ENCODE measurements around the gene SLN. TPM values are rescaled to one million over a fixed set of nuclear protein-coding genes. Genes with fewer than 3 reads are reported as not detected.
"Not testable (repeated sequence)": the region's sequence is repeated elsewhere in the genome, so short reads cannot be mapped to it uniquely, and the experiment has no call there.

SLN gene
- 64.0 TPM for total RNA-seq
- long read RNA-seq, transcript SLN-201 (2 exons, 722 nt), result major isoform, 22 of 23 reads
- long read RNA-seq, partial matches to known transcripts, result 0 of 23 reads
- long read RNA-seq, other reads (novel, unspliced or antisense), result 1 of 23 reads

DNA sequence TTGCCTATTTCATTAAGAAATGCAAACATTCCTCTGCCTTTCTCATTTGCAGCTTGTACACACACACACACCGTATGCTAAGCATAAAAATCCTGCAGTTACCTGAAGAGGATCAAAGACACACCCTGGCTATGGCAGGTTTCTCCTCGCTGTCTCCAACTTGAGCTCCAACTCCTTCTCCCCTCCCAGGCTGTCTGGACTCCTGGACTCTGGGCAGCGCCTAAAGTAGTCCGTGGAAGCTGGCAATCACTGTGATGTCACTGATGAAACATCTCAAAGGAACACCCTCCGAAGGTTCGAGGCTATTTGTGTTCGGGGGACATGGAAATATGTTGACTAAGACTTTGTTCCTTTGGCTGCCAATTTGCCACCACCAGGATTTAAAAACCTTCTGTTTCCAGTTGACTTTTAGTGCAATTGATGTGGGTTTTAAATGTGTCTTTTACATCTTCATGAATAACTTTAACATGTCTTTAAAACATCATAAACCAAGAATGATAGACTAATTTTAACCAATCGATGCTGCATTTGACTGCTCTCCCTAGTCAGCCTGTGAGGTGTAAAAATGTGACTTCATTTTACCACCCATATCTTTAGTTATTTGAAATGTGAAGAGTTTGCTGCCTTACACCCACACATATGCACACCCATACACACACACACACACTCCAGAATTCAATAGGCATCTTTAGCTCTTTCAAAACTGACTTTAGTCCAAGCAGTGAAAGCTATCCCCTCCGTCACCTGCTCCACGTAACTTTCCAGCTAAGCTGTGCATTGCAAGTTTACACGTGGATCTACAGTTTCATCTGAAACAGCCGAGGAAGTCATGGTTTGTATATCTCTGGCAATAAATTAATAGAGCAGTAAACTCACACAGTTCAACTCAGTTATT lies at the start of gene SLN:
TSS of gene SLN (minus strand) at position 196 of the 895 bp plus-strand sequence.
- Histone ChIP-seq H3K4me3 (no peak within 1 kb of the TSS), H3K27ac (replicated peaks) (no peak within 1 kb of the TSS), H3K27me3 (ENCODE audit: low read depth) (peaks cover 71% of the 10 kb centered on the region), H3K4me1 (peaks cover 7% of the 10 kb centered on the region), H3K36me3 (no peaks in the 10 kb centered on the region), H3K9me3 (replicated peaks) (no peaks in the 10 kb centered on the region)
- TF ChIP-seq, protein P1, sequence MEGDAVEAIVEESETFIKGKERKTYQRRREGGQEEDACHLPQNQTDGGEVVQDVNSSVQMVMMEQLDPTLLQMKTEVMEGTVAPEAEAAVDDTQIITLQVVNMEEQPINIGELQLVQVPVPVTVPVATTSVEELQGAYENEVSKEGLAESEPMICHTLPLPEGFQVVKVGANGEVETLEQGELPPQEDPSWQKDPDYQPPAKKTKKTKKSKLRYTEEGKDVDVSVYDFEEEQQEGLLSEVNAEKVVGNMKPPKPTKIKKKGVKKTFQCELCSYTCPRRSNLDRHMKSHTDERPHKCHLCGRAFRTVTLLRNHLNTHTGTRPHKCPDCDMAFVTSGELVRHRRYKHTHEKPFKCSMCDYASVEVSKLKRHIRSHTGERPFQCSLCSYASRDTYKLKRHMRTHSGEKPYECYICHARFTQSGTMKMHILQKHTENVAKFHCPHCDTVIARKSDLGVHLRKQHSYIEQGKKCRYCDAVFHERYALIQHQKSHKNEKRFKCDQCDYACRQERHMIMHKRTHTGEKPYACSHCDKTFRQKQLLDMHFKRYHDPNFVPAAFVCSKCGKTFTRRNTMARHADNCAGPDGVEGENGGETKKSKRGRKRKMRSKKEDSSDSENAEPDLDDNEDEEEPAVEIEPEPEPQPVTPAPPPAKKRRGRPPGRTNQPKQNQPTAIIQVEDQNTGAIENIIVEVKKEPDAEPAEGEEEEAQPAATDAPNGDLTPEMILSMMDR (IDR thresholded peaks at IDR 0.05; ENCODE audit: borderline replicate concordance), result no peak
- no peak for DNase-seq
- intact Hi-C loops (cut with micrococcal nuclease), result no loop called here

DNA sequence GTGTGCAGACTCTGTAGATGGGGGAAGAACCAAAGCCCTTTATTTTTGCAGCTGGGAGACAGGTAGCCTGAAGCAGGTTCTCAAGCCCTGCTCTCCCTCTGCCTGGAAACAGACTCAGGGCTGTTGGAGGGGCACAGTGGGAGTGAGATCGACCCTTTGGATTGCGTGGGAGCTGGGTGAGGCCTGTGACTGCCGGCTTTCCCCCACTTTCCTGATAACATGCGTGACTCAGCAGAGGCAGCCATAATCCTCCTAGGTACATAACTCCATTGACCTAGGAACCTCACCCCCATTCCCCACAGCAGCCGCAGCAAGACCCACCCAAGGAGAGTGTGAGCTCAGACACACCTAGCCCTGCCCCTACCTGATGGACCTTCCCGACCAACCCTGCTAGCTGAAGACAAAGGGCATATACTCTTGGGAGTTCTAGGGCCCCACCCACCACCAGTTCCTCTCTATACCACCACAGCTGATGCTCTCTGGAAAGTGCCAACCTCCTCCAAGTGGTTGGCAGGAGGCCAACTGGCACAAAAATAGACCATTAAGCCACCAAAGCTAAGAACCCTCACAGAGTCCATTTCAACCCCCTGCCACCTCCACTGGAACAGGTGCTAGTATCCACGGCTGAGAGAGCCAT lies 47.0 kb upstream of the SLN start:
- H3K9me3 ChIP-seq (replicated peaks); H3K4me1 ChIP-seq; H3K4me3 ChIP-seq; intact Hi-C loops (cut with micrococcal nuclease); H3K36me3 ChIP-seq; H3K27ac ChIP-seq (replicated peaks); DNase-seq: not testable (repeated sequence)
- H3K27me3 ChIP-seq (ENCODE audit: low read depth), result peaks cover 17% of the 10 kb centered on the region

DNA sequence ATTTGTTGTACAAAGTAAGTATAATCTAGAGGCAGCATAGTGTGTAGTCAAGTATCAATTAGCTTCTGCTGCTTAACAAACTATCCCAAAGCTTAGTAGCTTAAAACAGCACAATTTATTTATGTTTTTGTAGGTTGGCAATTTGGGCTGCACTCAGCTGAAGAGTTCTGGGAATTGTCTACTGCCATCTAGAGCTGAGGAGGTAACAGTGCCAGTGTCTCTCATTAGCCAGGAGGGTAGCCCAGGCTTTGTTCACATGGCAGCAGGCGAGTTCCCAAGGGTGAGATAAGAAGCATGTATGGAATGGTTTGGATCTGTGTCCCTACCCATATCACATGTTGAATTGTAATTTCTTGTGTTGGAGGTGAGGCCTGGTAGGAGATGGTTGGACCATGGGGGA lies 45.8 kb upstream of the SLN start:
- intact Hi-C loops (cut with micrococcal nuclease), result no loop called here
- Histone ChIP-seq H3K4me1 (no peaks in the 10 kb centered on the region), H3K36me3 (no peaks in the 10 kb centered on the region), H3K9me3 (replicated peaks) (no peaks in the 10 kb centered on the region), H3K4me3 (no peak overlapping the region), H3K27me3 (ENCODE audit: low read depth) (peaks cover 17% of the 10 kb centered on the region), H3K27ac (replicated peaks) (no peak overlapping the region)
- no peak for DNase-seq
- TF ChIP-seq, protein P1 (IDR thresholded peaks at IDR 0.05; ENCODE audit: borderline replicate concordance), result no peak

DNA sequence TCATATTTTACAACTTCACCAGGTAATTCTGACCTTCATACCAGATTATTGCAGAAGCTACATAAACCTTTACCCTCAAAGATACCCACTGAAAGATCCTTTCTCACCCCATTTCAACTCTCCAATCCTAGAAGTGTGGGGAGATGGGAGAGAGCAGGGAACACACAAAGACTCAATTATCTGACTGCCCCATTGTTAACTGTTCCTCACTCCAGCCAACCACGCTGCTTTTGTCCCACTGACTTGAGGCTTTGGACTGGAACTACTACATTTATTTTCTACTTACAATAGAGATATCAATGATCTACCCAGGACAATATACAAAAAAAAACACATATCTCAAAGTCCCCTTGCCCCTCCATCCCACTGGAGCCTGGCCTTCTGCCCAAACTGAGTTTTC lies 44.7 kb upstream of the SLN start:
- no peaks in the 10 kb centered on the region for H3K36me3 ChIP-seq
- H3K4me3 ChIP-seq, result no peak overlapping the region
- no peaks in the 10 kb centered on the region for H3K4me1 ChIP-seq
- no peak overlapping the region for H3K27ac ChIP-seq (replicated peaks)
- peaks cover 17% of the 10 kb centered on the region for H3K27me3 ChIP-seq (ENCODE audit: low read depth)
- TF ChIP-seq, protein P1 (IDR thresholded peaks at IDR 0.05; ENCODE audit: borderline replicate concordance), result no peak
- intact Hi-C loops (cut with micrococcal nuclease), result no loop called here
- DNase-seq, result no peak
- no peaks in the 10 kb centered on the region for H3K9me3 ChIP-seq (replicated peaks)

DNA sequence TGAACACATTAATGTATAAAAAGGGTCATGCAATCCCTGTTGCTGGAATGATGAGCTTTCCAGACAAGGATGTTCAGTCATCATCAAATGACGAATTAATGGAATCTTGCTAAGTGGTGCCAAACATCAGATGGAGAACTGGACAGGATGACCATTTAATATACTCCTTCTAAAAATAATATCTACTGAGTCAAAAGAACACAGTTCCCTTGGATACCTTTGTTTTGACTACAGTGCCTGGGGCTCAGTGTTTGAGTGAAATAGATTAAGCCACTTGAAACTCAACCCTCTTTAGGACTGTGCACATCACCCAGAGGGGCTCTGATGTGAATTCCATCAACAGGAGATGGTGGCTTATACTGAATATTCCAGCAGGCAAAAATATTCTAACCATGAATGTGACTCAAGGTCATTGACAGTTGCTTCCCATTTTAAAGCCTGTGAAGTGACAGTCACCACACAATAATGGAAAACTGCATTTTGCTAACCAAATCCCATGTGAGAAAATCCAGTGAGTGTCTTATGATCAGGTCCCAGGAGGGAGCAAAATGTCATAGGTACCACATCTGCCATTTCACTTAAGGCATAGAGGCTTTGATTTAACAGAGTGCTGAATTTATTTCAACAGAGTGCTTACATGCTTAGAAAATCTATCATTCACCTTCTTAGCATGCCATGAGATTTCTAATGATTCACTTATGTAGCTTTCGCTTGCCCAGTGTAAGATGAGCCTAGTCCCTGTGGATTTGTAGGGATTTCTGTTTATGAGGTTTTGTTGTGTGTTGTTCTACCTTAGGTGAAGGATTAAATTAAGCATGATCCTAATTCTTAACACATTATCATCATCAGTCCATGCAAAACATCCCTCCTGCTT lies 41.3 kb upstream of the SLN start:
- H3K9me3 ChIP-seq (replicated peaks), result no peaks in the 10 kb centered on the region
- no peaks in the 10 kb centered on the region for H3K36me3 ChIP-seq
- TF ChIP-seq, protein P1 (IDR thresholded peaks at IDR 0.05; ENCODE audit: borderline replicate concordance), result no peak
- no peak overlapping the region for H3K4me3 ChIP-seq
- intact Hi-C loops (cut with micrococcal nuclease), result no loop called here
- no peaks in the 10 kb centered on the region for H3K27me3 ChIP-seq (ENCODE audit: low read depth)
- H3K4me1 ChIP-seq, result no peaks in the 10 kb centered on the region
- peak overlapping the region; percentile 53 for H3K27ac ChIP-seq (replicated peaks)
- no peak for DNase-seq

All from left ventricle myocardium inferior (tissue), 1 donor.